Glomerular visceral epithelial cell (primary cell): ENCODE data around the gene HMGXB4.

Experiments
- DNase-seq: peaks from one replicate; pipeline ENCODE4 v3.0.0-alpha.2; 2016; ENCODE audit errors: extremely low spot score

HMGXB4 gene

DNA sequence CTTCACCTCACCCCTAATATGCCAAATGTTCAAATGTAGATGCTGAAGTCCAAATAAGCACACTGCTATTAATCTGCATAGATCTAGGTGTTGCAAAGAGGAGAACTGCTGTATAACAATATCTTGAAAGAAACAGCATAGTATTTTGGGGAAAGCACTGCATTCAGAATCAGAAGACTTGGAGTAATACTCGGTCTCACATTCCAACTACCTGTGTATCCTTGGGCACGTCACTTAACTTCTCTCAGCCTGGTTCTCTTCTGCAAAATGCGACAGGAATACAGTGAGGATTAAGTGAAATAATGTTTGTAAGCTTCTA is 332 bp upstream of the HMGXB4 start:
- no peak for DNase-seq

- DNase-seq, result peak; percentile 31
Measured at GRCh38 chr22:35258191-35258988, 1.1 kb downstream of the HMGXB4 start.

DNA sequence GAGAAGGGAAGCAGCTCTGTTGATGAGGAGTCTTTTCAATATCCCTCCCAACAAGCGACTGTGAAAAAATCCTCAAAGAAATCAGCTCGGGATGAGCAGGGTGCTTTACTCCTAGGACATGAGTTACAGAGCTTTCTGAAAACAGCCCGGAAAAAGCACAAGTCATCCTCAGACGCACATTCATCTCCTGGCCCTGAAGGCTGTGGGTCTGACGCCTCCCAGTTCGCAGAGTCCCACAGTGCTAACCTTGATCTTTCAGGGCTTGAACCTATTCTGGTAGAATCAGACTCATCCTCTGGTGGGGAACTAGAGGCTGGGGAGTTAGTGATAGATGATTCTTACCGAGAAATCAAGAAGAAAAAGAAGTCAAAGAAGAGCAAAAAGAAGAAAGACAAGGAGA is 7.7 kb downstream of the HMGXB4 start:
- no peak for DNase-seq

- no peak for DNase-seq
Measured at GRCh38 chr22:35266277-35266676, 9.0 kb downstream of the HMGXB4 start.

DNA sequence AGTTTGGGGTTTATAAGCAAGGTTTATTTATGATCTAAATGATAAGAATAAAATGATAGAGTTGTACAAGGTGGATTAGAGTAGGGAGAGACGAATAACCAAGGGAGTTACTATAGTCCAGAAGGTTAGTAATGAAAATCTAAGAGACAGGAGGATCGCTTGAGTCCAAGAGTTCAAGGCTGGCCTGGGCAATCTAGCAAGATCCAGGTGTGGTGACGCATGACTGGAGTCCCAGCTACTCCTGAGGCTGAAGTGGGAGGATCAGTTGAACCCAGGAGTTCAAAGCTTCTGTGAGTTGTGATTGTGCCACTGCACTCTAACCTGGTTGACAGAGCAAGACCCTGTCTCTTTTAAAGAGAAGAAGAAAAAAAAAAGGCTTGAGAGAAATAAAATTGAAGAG is 12.3 kb downstream of the HMGXB4 start:
- DNase-seq, result no peak

GRCh38 chr22:35274154-35274871 is 17.0 kb downstream of the HMGXB4 start:
- DNase-seq, result no peak

DNA sequence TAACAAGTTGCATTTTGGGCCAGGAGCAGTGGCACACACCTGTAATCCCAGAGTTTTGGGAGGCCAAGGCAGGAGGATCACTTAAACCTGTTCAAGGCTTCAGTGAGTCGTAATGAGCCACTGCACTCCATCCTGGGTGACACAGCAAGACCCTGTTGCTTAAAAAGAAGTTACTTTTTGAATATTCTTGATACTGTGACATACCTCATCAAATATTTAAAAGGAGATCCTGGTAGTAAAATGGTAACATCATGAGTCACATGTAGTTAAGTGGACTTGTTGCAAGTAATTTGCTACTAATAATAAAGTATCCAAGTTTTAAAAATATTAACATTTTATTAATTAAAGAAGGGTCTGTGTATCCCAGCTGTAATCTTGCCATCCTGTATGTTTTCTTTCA is 18.3 kb downstream of the HMGXB4 start:
- DNase-seq, result no peak

DNA sequence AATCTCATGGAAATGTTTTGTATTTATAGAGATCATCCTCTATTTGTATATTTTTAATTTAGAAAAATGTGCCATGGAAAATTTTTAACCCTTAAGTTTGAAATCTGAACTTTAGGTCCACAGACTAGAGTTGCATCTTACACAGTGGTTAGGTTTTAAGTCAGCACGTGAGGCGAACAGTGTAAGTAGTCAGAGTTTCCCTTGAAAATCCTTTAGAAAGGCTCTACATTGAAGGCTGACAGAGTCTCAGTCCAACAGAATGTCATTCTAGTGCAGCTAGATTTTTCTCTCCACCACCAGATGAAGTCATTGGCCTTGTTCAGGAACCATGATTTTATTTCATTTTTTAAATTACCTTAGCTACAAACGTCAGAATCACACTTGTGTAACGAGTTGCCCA is 18.7 kb downstream of the HMGXB4 start:
- no peak for DNase-seq

DNA sequence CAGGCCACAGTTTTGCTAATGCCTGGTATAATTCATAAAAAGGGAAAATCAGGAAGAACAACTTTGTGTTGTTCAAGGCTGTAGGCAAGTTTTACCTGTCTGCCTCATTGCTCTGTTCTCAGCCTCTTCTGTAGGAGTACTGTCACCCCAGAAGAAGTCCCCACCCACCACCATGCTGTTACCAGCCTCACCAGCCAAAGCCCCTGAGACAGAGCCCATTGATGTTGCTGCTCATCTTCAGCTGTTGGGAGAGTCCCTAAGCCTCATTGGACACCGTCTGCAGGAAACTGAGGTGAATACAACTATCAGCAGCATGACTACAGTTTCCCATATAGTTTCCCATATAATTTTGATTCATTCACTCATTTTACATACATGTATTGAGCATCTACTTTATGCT is 30.8 kb downstream of the HMGXB4 start:
- DNase-seq, result no peak

DNA sequence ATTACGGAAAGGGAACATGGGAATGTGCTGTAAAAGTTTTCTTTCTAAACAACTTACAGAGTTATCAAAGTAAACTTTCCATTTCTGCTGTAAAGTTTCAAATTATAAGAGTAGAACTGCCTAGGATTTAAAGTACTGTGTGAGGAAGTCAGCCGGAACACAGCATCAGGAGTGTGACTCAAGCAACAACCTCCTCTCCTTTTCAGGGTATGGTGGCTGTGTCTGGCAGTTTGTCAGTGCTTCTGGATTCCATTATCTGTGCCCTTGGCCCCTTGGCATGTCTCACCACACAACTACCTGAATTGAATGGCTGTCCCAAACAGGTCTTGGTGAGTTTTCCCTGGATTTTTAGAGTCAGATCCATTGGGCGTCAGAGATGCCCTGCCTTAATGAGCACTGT is 35.5 kb downstream of the HMGXB4 start:
- no peak for DNase-seq

GRCh38 chr22:35296051-35296450 is 38.8 kb downstream of the HMGXB4 start:
- no peak for DNase-seq

- DNase-seq, result no peak
Measured at GRCh38 chr22:35299217-35299672, 42.0 kb downstream of the HMGXB4 start.

- DNase-seq, result peak; percentile 96
Measured at GRCh38 chr22:35299673-35300499, 42.6 kb downstream of the HMGXB4 start, which contains the start of gene TOM1. Gene TOM1, plus strand, starts transcription at chr22:35299894. Its CDS starts 35 bp downstream, at chr22:35299929.

GRCh38 chr22:35301372-35301874 is 44.1 kb downstream of the HMGXB4 start:
- DNase-seq, result peak; percentile 55

DNA sequence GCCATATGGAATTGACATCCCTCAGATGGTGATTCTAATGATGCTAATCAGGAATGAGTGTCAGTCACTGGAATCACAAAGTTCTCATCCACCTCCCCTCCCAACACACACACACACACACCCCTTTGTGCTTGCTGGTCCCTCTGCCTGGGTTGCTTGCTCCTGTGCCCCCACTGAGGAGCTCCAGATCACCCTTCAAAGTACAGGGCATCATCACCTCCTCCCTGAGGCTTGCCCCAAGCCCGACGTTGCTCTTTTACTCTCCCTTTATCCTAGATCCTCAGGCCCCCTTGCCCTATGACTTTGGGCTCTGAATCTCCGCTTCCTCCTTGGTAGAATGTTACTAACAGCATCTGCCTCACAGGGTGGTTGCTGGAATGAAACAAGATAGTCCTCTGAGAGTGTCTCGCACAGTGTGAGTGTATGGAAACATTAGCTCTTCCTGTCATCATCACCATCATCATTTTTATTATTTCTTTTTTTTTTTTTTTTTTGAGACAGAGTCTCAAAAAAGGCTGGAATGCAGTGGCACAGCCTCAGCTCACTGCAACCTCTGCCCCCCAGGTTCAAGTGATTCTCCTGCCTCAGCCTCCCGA is 45.8 kb downstream of the HMGXB4 start:
- DNase-seq, result no peak

DNA sequence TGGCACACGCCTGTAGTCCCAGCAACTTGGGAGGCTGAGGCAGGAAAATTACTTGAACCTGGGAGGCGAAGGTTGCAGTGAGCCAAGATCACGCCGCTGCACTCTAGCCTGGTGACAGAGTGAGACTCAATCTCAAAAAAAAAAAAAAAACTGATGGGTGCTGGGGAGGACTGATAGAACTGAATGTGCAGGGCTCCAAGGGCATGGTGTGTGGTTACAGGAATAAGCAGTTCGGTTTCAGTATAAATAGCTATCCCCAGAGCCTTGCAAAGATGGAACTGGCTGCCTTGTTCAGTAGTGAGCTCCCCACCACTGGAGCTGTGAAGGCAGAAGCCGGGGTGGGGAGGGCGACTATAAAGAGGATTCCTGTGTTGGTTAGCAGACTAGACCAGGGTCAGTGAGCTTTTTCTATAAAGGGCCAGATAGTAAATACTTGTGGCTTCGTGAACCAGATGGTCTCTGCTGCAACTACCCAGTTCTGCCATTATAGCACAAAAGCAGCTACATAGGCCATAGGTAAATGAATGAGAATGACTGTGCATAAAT is 48.3 kb downstream of the HMGXB4 start:
- DNase-seq, result no peak

- no peak for DNase-seq
Measured at GRCh38 chr22:35306350-35306967, 49.2 kb downstream of the HMGXB4 start.

DNA sequence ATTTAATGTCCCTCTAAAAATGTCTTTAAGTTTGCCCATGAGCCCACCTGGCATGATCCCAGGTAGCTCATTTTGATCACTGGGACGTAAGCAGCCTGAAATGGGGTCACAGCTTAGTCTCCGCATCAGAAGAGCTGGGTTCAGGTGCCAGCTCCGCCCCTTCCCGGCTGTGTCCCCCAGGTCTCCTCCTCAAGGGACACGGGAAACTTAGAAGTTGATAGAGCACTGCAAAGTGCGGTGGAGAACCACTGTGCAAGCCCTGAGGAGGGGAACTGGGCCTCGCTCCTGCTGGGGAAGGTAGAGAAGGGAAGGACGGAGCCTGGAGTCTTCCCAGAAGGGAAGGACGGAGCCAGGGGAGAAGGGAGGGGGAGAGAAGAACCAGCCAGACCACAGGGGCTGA is 50.1 kb downstream of the HMGXB4 start:
- DNase-seq, result no peak

DNA sequence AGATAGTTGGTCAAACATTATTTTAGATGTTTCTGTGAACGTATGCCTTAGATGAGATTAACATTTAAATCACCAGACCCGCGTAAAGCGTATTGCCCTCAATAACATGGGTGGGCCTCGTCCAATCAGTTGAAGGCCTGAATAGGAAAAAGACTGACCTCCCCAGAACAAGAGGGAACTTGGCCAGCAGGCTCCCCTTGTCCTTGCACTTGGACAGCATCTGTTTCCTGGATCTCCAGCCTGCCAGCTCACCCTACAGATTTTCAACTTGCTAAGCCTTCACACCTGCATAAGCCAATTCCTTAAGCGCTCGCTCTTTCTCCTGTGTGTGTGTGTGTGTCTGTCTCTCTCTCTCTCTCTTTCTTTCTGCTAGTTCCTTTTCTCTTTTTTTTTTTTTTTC is 50.6 kb downstream of the HMGXB4 start:
- DNase-seq, result no peak

DNA sequence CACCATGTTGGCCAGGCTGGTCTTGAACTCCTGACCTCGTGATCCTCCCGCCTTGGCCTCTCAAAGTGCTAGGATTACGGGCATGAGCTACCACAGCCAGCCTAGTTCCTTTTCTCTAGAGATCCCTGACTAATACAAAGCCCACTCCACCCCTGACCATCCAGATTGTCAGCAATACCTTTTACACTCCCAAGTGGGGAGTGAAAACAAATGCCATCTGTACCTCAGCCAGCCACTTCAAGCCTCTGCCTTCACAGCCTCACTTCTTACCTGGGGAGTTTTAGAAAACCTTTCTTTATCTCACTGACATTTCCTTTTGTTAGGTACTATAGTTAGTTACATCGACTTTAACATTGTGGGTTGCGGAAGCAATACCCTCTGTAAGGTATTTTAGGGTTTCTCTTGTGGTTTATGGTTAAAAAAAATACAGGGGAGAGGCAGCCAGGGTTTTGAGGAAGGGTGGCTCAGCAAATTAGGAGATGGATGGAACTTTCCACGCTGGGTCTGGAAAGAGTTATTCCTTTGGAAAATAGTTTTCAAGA is 51.3 kb downstream of the HMGXB4 start:
- no peak for DNase-seq
